ENCODE measurements around the gene CDH3. TPM values are rescaled to one million over a fixed set of nuclear protein-coding genes. Genes with fewer than 3 reads are reported as not detected.

The CDH3 gene
- total and polyA plus RNA-seq, 2 of the 13 experiments (the other 11 are each of a cell fraction or from before 2014, with no cell fraction given), result 0.11 TPM; not detected in 1

DNA sequence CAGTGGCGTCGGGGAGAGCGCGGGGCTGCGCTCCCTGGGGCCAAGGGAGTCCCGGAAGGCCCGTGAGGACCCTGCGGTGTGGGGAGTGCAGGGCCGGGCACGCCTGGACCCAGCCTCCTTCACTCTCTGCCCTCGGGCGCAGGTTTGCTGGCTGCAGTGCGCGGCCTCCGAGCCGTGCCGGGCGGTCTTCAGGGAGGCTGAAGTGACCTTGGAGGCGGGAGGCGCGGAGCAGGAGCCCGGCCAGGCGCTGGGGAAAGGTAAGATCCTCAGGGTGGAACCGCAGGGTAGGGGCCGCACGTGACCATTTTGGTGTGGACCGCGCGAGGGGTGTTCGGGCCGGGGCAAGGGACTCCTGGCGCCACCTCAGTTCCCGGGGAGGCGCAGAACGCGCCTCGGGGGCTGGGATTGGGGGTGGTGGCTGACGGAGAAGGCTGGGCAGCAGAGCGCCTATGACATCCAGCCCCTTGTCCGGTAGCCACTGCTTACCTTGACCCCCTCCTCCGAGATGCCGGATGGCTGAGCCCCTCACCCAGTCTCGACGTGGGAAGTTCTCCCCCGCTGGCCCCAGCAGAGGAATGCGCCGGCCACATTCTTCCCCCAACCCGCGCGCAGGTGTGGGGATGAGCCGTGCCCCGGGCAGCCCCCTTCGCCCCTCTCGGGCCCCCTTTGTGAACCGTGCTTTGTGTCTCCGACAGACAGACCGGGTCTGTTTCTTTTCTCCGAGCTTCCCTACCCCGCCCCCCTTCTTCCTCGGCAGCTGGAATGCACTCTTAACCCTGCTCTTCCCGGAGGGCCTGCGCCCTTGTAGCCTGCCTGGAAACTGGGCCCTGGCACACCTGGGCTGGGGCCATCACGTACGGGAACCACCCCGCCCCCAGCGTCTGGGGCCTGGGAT lies 631 bp downstream of the CDH3 start (continued):
- TF ChIP-seq, protein P1, sequence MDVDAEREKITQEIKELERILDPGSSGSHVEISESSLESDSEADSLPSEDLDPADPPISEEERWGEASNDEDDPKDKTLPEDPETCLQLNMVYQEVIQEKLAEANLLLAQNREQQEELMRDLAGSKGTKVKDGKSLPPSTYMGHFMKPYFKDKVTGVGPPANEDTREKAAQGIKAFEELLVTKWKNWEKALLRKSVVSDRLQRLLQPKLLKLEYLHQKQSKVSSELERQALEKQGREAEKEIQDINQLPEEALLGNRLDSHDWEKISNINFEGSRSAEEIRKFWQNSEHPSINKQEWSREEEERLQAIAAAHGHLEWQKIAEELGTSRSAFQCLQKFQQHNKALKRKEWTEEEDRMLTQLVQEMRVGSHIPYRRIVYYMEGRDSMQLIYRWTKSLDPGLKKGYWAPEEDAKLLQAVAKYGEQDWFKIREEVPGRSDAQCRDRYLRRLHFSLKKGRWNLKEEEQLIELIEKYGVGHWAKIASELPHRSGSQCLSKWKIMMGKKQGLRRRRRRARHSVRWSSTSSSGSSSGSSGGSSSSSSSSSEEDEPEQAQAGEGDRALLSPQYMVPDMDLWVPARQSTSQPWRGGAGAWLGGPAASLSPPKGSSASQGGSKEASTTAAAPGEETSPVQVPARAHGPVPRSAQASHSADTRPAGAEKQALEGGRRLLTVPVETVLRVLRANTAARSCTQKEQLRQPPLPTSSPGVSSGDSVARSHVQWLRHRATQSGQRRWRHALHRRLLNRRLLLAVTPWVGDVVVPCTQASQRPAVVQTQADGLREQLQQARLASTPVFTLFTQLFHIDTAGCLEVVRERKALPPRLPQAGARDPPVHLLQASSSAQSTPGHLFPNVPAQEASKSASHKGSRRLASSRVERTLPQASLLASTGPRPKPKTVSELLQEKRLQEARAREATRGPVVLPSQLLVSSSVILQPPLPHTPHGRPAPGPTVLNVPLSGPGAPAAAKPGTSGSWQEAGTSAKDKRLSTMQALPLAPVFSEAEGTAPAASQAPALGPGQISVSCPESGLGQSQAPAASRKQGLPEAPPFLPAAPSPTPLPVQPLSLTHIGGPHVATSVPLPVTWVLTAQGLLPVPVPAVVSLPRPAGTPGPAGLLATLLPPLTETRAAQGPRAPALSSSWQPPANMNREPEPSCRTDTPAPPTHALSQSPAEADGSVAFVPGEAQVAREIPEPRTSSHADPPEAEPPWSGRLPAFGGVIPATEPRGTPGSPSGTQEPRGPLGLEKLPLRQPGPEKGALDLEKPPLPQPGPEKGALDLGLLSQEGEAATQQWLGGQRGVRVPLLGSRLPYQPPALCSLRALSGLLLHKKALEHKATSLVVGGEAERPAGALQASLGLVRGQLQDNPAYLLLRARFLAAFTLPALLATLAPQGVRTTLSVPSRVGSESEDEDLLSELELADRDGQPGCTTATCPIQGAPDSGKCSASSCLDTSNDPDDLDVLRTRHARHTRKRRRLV (CRISPR knock-in tag; IDR thresholded peaks at IDR 0.05), result no peak
- TF ChIP-seq SMAD9 (CRISPR knock-in tag; IDR thresholded peaks at IDR 0.05) (no peak), FOXK2 (IDR thresholded peaks at IDR 0.05) (no peak), MATR3 (CRISPR knock-in tag; IDR thresholded peaks at IDR 0.05) (no peak), ZNF841 (CRISPR knock-in tag; IDR thresholded peaks at IDR 0.05; ENCODE audit: borderline replicate concordance) (no peak), KDM1A (CRISPR knock-in tag; IDR thresholded peaks at IDR 0.05) (no peak), GABPB1 (CRISPR knock-in tag; IDR thresholded peaks at IDR 0.05) (peak; percentile 13; the same call in 1 of the 2 replicates), LRRFIP1 (CRISPR knock-in tag; conservative IDR thresholded peaks at IDR 0.05) (no peak), SRSF4 (IDR thresholded peaks at IDR 0.05; ENCODE audit: low read depth, low read length, poor library complexity, severe bottlenecking) (no peak), ZNF777 (CRISPR knock-in tag; IDR thresholded peaks at IDR 0.05) (0 out of 2 replicates have a peak, but pooled peaks have one; percentile 11), PRPF4 (IDR thresholded peaks at IDR 0.05; ENCODE audit: low read depth, low read length, poor library complexity, severe bottlenecking) (no peak), ZNF136 (CRISPR knock-in tag; IDR thresholded peaks at IDR 0.05; ENCODE audit: low read depth) (no peak), NFYB (CRISPR knock-in tag; IDR thresholded peaks at IDR 0.05) (no peak)
- TF ChIP-seq, protein P2, sequence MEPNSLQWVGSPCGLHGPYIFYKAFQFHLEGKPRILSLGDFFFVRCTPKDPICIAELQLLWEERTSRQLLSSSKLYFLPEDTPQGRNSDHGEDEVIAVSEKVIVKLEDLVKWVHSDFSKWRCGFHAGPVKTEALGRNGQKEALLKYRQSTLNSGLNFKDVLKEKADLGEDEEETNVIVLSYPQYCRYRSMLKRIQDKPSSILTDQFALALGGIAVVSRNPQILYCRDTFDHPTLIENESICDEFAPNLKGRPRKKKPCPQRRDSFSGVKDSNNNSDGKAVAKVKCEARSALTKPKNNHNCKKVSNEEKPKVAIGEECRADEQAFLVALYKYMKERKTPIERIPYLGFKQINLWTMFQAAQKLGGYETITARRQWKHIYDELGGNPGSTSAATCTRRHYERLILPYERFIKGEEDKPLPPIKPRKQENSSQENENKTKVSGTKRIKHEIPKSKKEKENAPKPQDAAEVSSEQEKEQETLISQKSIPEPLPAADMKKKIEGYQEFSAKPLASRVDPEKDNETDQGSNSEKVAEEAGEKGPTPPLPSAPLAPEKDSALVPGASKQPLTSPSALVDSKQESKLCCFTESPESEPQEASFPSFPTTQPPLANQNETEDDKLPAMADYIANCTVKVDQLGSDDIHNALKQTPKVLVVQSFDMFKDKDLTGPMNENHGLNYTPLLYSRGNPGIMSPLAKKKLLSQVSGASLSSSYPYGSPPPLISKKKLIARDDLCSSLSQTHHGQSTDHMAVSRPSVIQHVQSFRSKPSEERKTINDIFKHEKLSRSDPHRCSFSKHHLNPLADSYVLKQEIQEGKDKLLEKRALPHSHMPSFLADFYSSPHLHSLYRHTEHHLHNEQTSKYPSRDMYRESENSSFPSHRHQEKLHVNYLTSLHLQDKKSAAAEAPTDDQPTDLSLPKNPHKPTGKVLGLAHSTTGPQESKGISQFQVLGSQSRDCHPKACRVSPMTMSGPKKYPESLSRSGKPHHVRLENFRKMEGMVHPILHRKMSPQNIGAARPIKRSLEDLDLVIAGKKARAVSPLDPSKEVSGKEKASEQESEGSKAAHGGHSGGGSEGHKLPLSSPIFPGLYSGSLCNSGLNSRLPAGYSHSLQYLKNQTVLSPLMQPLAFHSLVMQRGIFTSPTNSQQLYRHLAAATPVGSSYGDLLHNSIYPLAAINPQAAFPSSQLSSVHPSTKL (CRISPR knock-in tag; IDR thresholded peaks at IDR 0.05), result no peak
- TF ChIP-seq, protein P3, sequence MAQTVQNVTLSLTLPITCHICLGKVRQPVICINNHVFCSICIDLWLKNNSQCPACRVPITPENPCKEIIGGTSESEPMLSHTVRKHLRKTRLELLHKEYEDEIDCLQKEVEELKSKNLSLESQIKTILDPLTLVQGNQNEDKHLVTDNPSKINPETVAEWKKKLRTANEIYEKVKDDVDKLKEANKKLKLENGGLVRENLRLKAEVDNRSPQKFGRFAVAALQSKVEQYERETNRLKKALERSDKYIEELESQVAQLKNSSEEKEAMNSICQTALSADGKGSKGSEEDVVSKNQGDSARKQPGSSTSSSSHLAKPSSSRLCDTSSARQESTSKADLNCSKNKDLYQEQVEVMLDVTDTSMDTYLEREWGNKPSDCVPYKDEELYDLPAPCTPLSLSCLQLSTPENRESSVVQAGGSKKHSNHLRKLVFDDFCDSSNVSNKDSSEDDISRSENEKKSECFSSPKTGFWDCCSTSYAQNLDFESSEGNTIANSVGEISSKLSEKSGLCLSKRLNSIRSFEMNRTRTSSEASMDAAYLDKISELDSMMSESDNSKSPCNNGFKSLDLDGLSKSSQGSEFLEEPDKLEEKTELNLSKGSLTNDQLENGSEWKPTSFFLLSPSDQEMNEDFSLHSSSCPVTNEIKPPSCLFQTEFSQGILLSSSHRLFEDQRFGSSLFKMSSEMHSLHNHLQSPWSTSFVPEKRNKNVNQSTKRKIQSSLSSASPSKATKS (CRISPR knock-in tag; IDR thresholded peaks at IDR 0.05), result no peak
